KMS-11 (cell line): Measurements from ENCODE around the gene VSTM4.

Experiments used
- H2AFZ ChIP-seq: fragments of 200-600 bp; sonication (generic); 2 replicates; pipeline ENCODE4 v1.6.1; 2016; ENCODE audit warnings: antibody characterized with exemption, mixed run types, low read depth
- H3K27ac ChIP-seq: fragments of 200-600 bp; sonication (generic); 2 replicates; pipeline ENCODE4 v1.6.1; 2016; ENCODE audit warnings: mild to moderate bottlenecking, mixed run types
- H3K27me3 ChIP-seq: fragments of 200-600 bp; sonication (generic); 2 replicates; pipeline ENCODE4 v1.6.1; 2017; ENCODE audit warnings: mild to moderate bottlenecking, low read depth, mixed run types, moderate library complexity; ENCODE audit not compliant: insufficient read depth
- H3K36me3 ChIP-seq: fragments of 200-600 bp; sonication (generic); 2 replicates; pipeline ENCODE4 v1.6.1; 2017; ENCODE audit warnings: mild to moderate bottlenecking, mixed run types; ENCODE audit not compliant: insufficient read depth
- H3K4me1 ChIP-seq: fragments of 200-600 bp; sonication (generic); 2 replicates; pipeline ENCODE4 v1.6.1; 2016; ENCODE audit warnings: mild to moderate bottlenecking, low read depth, mixed run types; ENCODE audit not compliant: poor library complexity, severe bottlenecking
- H3K4me2 ChIP-seq: fragments of 200-600 bp; sonication (generic); 2 replicates; pipeline ENCODE4 v1.7.0; 2016; ENCODE audit warnings: mild to moderate bottlenecking, mixed run types
- H3K4me3 ChIP-seq: fragments of 200-600 bp; sonication (generic); IDR thresholded peaks from 2 replicates; pipeline ENCODE4 v1.6.1; 2017; ENCODE audit warnings: low read depth, low read length, mixed read lengths; ENCODE audit not compliant: insufficient read depth
- H3K79me2 ChIP-seq: fragments of 200-600 bp; sonication (generic); 2 replicates; pipeline ENCODE4 v1.6.1; 2016; ENCODE audit warnings: low read depth, mixed run types; ENCODE audit not compliant: insufficient read depth
- H3K9ac ChIP-seq: fragments of 200-600 bp; sonication (generic); 2 replicates; pipeline ENCODE4 v1.6.1; 2016; ENCODE audit warnings: mild to moderate bottlenecking, mixed run types
- H4K20me1 ChIP-seq: fragments of 200-600 bp; sonication (generic); 2 replicates; pipeline ENCODE4 v1.6.1; 2016; ENCODE audit warnings: mild to moderate bottlenecking, mixed run types; ENCODE audit not compliant: insufficient read depth
- TF ChIP-seq, protein P1 (sequence below): fragments of 200-600 bp; sonication (generic); conservative IDR thresholded peaks from 2 replicates; pipeline ENCODE4 v1.6.1; 2017; ENCODE audit warnings: low read depth, mild to moderate bottlenecking, antibody characterized with exemption, low read length, moderate library complexity, mixed read lengths

VSTM4 gene

DNA sequence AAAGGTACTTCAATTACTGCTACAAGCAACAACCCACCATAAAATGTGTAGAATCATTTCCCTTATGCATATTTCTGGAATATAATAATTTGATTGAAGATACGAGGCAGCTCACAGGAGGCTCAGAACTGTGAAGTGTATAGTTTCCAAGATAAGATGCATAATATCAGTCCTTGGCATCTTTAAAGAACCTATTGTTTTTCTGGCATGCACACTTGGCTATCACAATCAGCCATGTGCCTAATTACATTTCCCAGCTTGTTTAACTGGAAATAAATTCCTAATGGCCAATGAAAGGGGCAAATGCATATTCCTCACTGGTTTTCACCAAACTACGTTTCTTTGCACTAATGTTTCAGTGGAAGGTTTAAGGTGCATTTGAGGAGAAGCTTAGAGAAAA lies 92.3 kb downstream of the VSTM4 start:
- TF ChIP-seq, protein P1, sequence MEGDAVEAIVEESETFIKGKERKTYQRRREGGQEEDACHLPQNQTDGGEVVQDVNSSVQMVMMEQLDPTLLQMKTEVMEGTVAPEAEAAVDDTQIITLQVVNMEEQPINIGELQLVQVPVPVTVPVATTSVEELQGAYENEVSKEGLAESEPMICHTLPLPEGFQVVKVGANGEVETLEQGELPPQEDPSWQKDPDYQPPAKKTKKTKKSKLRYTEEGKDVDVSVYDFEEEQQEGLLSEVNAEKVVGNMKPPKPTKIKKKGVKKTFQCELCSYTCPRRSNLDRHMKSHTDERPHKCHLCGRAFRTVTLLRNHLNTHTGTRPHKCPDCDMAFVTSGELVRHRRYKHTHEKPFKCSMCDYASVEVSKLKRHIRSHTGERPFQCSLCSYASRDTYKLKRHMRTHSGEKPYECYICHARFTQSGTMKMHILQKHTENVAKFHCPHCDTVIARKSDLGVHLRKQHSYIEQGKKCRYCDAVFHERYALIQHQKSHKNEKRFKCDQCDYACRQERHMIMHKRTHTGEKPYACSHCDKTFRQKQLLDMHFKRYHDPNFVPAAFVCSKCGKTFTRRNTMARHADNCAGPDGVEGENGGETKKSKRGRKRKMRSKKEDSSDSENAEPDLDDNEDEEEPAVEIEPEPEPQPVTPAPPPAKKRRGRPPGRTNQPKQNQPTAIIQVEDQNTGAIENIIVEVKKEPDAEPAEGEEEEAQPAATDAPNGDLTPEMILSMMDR = no peak
- Histone ChIP-seq H2AFZ (no peak overlapping the region), H3K4me2 (no peak overlapping the region)

GRCh38 chr10:49021685-49022084 lies 93.6 kb downstream of the VSTM4 start:
- Histone ChIP-seq H2AFZ (no peak overlapping the region), H3K9ac (no peak overlapping the region), H3K4me1 (no peaks in the 10 kb centered on the region), H3K36me3 (no peaks in the 10 kb centered on the region), H3K27me3 (no peaks in the 10 kb centered on the region), H3K4me3 (no peak overlapping the region), H4K20me1 (no peaks in the 10 kb centered on the region), H3K27ac (no peak overlapping the region), H3K79me2 (no peaks in the 10 kb centered on the region), H3K4me2 (no peak overlapping the region)
- TF ChIP-seq, protein P1 = no peak

More for the DNA sequence above, 92.3 kb downstream of the VSTM4 start:
- Histone ChIP-seq H3K9ac (no peak overlapping the region), H3K27me3 (no peaks in the 10 kb centered on the region), H3K4me1 (no peaks in the 10 kb centered on the region), H3K27ac (no peak overlapping the region), H3K79me2 (no peaks in the 10 kb centered on the region), H3K36me3 (no peaks in the 10 kb centered on the region), H3K4me3 (no peak overlapping the region), H4K20me1 (no peaks in the 10 kb centered on the region)

DNA sequence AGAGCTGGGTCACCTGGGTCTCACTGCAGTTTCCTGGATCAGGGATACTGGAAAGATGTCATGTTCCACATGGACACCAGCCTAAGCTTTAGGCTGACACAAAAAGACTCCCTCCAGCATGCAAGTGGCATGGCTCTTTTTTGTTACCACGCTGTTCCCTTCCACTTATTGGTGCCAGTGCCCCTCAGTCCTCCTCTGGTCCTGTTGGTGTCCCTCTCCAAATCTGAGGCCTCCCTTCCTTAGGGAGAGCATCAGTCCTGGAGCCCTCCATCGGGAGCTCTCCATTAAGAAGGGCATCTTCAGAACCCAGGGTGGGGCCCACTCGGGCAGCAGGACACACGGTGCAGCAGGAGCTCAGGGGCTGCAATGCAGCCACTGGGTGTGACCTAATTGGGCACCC lies 99.6 kb downstream of the VSTM4 start:
- TF ChIP-seq, protein P1 = no peak
- Histone ChIP-seq H3K4me2 (no peak overlapping the region), H3K27ac (no peak overlapping the region), H3K9ac (no peak overlapping the region), H3K4me1 (no peaks in the 10 kb centered on the region), H3K36me3 (no peaks in the 10 kb centered on the region), H3K4me3 (no peak overlapping the region), H3K27me3 (no peaks in the 10 kb centered on the region), H2AFZ (no peak overlapping the region), H4K20me1 (no peaks in the 10 kb centered on the region), H3K79me2 (no peaks in the 10 kb centered on the region)

DNA sequence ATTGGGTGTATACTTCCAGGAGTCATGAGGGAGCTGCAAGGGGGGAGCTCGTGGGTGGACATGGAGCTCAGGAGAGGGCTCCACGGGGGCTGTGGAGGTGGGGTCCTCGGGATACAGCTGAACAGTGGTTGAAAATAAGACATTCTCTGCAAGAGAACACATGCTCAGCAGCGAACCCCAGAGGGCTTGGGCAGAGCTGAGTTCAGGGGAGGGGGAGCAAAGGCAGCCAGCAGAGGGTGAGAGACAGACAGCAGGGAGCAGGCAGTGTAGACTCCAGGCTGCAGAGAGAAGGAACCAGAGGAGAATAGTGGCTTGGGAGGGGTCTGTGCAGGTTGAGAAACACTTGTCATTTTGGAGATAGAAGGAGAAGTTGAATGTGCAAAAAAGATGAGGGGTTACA lies 102.7 kb downstream of the VSTM4 start:
- no peak overlapping the region for H2AFZ ChIP-seq
- no peaks in the 10 kb centered on the region for H3K4me1 ChIP-seq
- H4K20me1 ChIP-seq = no peaks in the 10 kb centered on the region
- no peaks in the 10 kb centered on the region for H3K79me2 ChIP-seq
- no peak overlapping the region for H3K9ac ChIP-seq
- H3K27me3 ChIP-seq = no peaks in the 10 kb centered on the region
- TF ChIP-seq, protein P1 = no peak
- H3K4me2 ChIP-seq = no peak overlapping the region
- no peak overlapping the region for H3K4me3 ChIP-seq
- no peaks in the 10 kb centered on the region for H3K36me3 ChIP-seq
- no peak overlapping the region for H3K27ac ChIP-seq

DNA sequence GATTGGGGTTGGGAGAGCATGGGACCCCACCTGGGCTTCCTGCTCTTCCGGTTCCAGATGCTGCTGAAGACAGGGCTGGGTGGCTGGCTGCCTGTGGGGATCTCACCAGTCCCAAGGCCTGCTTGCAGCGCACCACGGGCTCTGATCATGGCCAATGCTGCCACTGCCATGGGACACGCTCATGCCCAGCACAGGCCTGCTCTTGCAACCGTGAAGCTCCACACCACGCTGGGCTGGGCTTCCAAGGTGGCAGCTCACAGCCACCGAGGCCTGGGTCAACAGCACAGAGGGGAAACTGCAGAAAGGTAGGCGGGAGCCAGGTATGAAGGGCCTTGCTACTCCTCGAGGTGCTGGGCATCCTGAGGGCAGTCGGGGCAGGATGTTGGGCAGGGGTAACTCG lies 103.6 kb downstream of the VSTM4 start:
- Histone ChIP-seq H3K4me3 (no peak overlapping the region), H3K79me2 (no peaks in the 10 kb centered on the region), H4K20me1 (no peaks in the 10 kb centered on the region), H3K27ac (no peak overlapping the region), H3K4me2 (no peak overlapping the region), H3K27me3 (no peaks in the 10 kb centered on the region), H2AFZ (no peak overlapping the region), H3K36me3 (no peaks in the 10 kb centered on the region), H3K4me1 (no peaks in the 10 kb centered on the region), H3K9ac (no peak overlapping the region)
- TF ChIP-seq, protein P1 = no peak
